ENCODE measurements around the gene PCDH1. TPM values are rescaled to one million over a fixed set of nuclear protein-coding genes. Genes with fewer than 3 reads are reported as not detected.

The PCDH1 gene
- polyA plus RNA-seq, 1 experiment, result 0.12 TPM

- no peak overlapping the region for H3K27ac ChIP-seq (ENCODE audit: low read depth, low read length)
- no peak overlapping the region for H3K4me3 ChIP-seq (ENCODE audit: low read depth, low read length)
- CTCF ChIA-PET, result no interaction called here
- DNase-seq (ENCODE audit: low read depth, low spot score), result no peak
- H3K27me3 ChIP-seq (ENCODE audit: control insufficient read depth, insufficient read depth, low read length), result peaks cover 42% of the 10 kb centered on the region
- TF ChIP-seq CTCF (IDR thresholded peaks at IDR 0.05; ENCODE audit: low read depth, low read length), result no peak
- H3K9me3 ChIP-seq (ENCODE audit: control insufficient read depth, insufficient read depth, low read length), result no peaks in the 10 kb centered on the region
- POLR2A ChIA-PET, result no interaction called here
Observed at GRCh38 chr5:141866096-141866495, 12.1 kb downstream of the PCDH1 start.

- no peak for DNase-seq (ENCODE audit: low read depth, low spot score)
- no peak overlapping the region for H3K27ac ChIP-seq (ENCODE audit: low read depth, low read length)
- ChIA-PET POLR2A (no interaction called here), CTCF (no interaction called here)
- H3K4me3 ChIP-seq (ENCODE audit: low read depth, low read length), result no peak overlapping the region
- TF ChIP-seq CTCF (IDR thresholded peaks at IDR 0.05; ENCODE audit: low read depth, low read length), result no peak
- H3K27me3 ChIP-seq (ENCODE audit: control insufficient read depth, insufficient read depth, low read length), result peaks cover 38% of the 10 kb centered on the region
- H3K9me3 ChIP-seq (ENCODE audit: control insufficient read depth, insufficient read depth, low read length), result no peaks in the 10 kb centered on the region
Observed at GRCh38 chr5:141865406-141865805, 12.8 kb downstream of the PCDH1 start.

- no peak for TF ChIP-seq CTCF (IDR thresholded peaks at IDR 0.05; ENCODE audit: low read depth, low read length)
- no peaks in the 10 kb centered on the region for H3K9me3 ChIP-seq (ENCODE audit: control insufficient read depth, insufficient read depth, low read length)
- H3K4me3 ChIP-seq (ENCODE audit: low read depth, low read length), result no peak overlapping the region
- POLR2A ChIA-PET, result no interaction called here
- peaks cover 37% of the 10 kb centered on the region for H3K27me3 ChIP-seq (ENCODE audit: control insufficient read depth, insufficient read depth, low read length)
- no peak for DNase-seq (ENCODE audit: low read depth, low spot score)
- CTCF ChIA-PET, result no interaction called here
- no peak overlapping the region for H3K27ac ChIP-seq (ENCODE audit: low read depth, low read length)
Observed at GRCh38 chr5:141864371-141865370, 13.5 kb downstream of the PCDH1 start.

- no peak for TF ChIP-seq CTCF (IDR thresholded peaks at IDR 0.05; ENCODE audit: low read depth, low read length)
- ChIA-PET CTCF (no interaction called here), POLR2A (no interaction called here)
- Histone ChIP-seq H3K4me3 (ENCODE audit: low read depth, low read length) (no peak overlapping the region), H3K27ac (ENCODE audit: low read depth, low read length) (no peak overlapping the region), H3K9me3 (ENCODE audit: control insufficient read depth, insufficient read depth, low read length) (no peaks in the 10 kb centered on the region), H3K27me3 (ENCODE audit: control insufficient read depth, insufficient read depth, low read length) (peaks cover 35% of the 10 kb centered on the region)
- no peak for DNase-seq (ENCODE audit: low read depth, low spot score)
Observed at GRCh38 chr5:141863569-141864178, 14.5 kb downstream of the PCDH1 start.

- DNase-seq (ENCODE audit: low read depth, low spot score), result no peak
- TF ChIP-seq CTCF (IDR thresholded peaks at IDR 0.05; ENCODE audit: low read depth, low read length), result no peak
- CTCF ChIA-PET, result no interaction called here
Observed at GRCh38 chr5:141862936-141863543, 15.2 kb downstream of the PCDH1 start.

More at GRCh38 chr5:141862936-141863543, 15.2 kb downstream of the PCDH1 start:
- peaks cover 30% of the 10 kb centered on the region for H3K27me3 ChIP-seq (ENCODE audit: control insufficient read depth, insufficient read depth, low read length)
- H3K9me3 ChIP-seq (ENCODE audit: control insufficient read depth, insufficient read depth, low read length), result no peaks in the 10 kb centered on the region
- H3K4me3 ChIP-seq (ENCODE audit: low read depth, low read length), result no peak overlapping the region
- POLR2A ChIA-PET, result no interaction called here
- H3K27ac ChIP-seq (ENCODE audit: low read depth, low read length), result no peak overlapping the region

All from AG04450 (cell line).